ENCODE measurements around the gene PODXL2.

Gene PODXL2

DNA sequence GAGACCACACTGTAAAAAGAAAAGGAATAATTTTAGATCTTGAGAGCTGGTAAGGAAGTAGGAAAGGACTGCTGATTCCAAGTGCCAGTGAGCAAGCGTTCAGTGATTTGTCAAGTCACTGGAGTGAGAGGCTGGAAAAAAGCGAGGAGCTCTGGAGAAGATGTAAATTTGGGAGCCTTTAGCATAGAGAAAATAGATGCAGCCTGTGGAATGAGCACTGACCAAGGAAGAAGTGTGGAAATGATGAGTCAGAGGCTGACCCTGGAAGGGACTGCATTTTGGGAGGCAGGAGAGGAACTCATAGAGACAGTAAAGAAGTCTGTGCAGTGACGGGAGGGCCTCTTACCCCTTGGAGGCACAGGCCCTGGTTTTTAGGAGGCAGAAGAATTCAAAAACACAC, 26.7 kb downstream of the PODXL2 start:
- no peaks in the 10 kb centered on the region for H3K36me3 ChIP-seq
- H3K9me3 ChIP-seq: no peaks in the 10 kb centered on the region
- peak overlapping the region; percentile 57 to 72 for H3K27ac ChIP-seq
- no peaks in the 10 kb centered on the region for H3K27me3 ChIP-seq
- TF ChIP-seq, protein P1, sequence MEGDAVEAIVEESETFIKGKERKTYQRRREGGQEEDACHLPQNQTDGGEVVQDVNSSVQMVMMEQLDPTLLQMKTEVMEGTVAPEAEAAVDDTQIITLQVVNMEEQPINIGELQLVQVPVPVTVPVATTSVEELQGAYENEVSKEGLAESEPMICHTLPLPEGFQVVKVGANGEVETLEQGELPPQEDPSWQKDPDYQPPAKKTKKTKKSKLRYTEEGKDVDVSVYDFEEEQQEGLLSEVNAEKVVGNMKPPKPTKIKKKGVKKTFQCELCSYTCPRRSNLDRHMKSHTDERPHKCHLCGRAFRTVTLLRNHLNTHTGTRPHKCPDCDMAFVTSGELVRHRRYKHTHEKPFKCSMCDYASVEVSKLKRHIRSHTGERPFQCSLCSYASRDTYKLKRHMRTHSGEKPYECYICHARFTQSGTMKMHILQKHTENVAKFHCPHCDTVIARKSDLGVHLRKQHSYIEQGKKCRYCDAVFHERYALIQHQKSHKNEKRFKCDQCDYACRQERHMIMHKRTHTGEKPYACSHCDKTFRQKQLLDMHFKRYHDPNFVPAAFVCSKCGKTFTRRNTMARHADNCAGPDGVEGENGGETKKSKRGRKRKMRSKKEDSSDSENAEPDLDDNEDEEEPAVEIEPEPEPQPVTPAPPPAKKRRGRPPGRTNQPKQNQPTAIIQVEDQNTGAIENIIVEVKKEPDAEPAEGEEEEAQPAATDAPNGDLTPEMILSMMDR (IDR thresholded peaks at IDR 0.05): no peak
- intact Hi-C loops (cut with DNase I; ENCODE audit: low total_unique reads): loop anchor here (10.0 kb wide), 2 partner anchors 319 to 419 kb away; no protein-coding TSS in a partner anchor
- DNase-seq: peak in 1 of 2 donors; percentile 29
- H3K4me1 ChIP-seq: peaks cover 0 to 43% (median 7%) of the 10 kb centered on the region in 4 donors
- no peak overlapping the region for H3K4me3 ChIP-seq

DNA sequence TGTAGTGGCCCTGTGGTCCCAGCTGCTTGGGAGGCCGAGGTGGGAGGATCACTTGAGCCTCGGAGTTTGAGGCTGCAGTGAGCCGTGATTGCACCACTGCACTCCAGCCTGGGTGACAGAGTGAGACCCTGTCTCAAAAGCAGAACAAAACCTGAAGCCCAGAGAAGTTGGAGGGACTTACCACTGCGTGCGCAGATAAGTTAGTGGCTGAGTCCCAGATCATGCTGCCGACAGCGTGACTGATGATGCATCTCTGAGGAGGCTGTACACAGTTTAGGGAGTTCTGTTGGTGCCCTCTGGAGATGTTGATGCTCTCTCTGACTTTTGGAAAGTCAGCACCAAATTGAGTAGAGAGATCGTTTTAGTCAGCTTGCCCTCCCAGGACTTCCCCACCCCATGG, 27.9 kb downstream of the PODXL2 start:
- no peak overlapping the region for H3K27ac ChIP-seq
- H3K4me1 ChIP-seq: peaks cover 0 to 52% (median 9%) of the 10 kb centered on the region in 4 donors
- H3K27me3 ChIP-seq: no peaks in the 10 kb centered on the region
- peak in 1 of 2 donors; percentile 48 for DNase-seq
- intact Hi-C loops (cut with DNase I; ENCODE audit: low total_unique reads): loop anchor here (10.0 kb wide), 2 partner anchors 318 to 418 kb away; no protein-coding TSS in a partner anchor
- TF ChIP-seq, protein P1 (IDR thresholded peaks at IDR 0.05): no peak
- H3K4me3 ChIP-seq: no peak overlapping the region
- H3K36me3 ChIP-seq: no peaks in the 10 kb centered on the region
- H3K9me3 ChIP-seq: no peaks in the 10 kb centered on the region

DNA sequence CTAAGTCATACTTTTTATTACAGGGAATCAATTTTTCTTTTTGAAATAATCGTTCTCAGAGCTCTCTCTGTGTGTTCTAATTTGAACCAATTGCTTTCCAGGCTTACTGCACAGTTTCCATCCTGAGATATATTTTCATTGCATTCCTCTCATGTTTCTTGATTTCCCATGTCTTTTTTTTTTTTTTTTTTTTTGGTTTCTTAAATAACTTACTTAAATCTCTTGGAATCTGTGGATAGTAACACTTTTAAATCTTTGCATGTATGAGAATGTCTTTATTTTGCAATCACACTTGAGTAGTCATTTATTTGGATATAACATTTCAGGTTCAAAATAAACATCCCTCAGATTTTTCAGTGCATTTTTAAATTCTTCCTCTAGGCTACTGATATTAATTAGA, 29.2 kb downstream of the PODXL2 start:
- Histone ChIP-seq H3K27ac (peak overlapping the region in 1 of 2 donors; percentile 26), H3K4me3 (no peak overlapping the region), H3K9me3 (no peaks in the 10 kb centered on the region), H3K4me1 (peaks cover 0 to 58% (median 11%) of the 10 kb centered on the region in 4 donors), H3K36me3 (no peaks in the 10 kb centered on the region), H3K27me3 (no peaks in the 10 kb centered on the region)
- TF ChIP-seq, protein P1 (IDR thresholded peaks at IDR 0.05): no peak
- intact Hi-C loops (cut with DNase I; ENCODE audit: low total_unique reads): loop anchor here (10.0 kb wide), 2 partner anchors 317 to 417 kb away; no protein-coding TSS in a partner anchor
- no peak for DNase-seq

DNA sequence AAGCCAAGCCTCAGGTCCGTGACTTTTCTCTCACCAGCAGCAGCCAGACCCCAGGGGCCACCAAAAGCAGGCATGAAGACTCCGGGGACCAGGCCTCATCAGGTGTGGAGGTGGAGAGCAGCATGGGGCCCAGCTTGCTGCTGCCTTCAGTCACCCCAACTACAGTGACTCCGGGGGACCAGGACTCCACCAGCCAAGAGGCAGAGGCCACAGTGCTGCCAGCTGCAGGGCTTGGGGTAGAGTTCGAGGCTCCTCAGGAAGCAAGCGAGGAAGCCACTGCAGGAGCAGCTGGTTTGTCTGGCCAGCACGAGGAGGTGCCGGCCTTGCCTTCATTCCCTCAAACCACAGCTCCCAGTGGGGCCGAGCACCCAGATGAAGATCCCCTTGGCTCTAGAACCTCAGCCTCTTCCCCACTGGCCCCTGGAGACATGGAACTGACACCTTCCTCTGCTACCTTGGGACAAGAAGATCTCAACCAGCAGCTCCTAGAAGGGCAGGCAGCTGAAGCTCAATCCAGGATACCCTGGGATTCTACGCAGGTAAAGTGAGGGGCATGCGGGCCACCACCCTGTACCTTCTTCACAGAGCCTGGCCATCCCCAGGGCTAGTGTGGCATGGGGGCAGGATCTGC, 31.8 kb downstream of the PODXL2 start:
- Histone ChIP-seq H3K4me1 (peaks cover 0 to 44% (median 4%) of the 10 kb centered on the region in 4 donors), H3K36me3 (no peaks in the 10 kb centered on the region), H3K27ac (peak overlapping the region in 1 of 2 donors; percentile 59), H3K27me3 (no peaks in the 10 kb centered on the region), H3K4me3 (no peak overlapping the region), H3K9me3 (no peaks in the 10 kb centered on the region)
- TF ChIP-seq, protein P1 (IDR thresholded peaks at IDR 0.05): no peak
- intact Hi-C loops (cut with DNase I; ENCODE audit: low total_unique reads): no loop called here
- DNase-seq: peak in 1 of 2 donors; percentile 57

DNA sequence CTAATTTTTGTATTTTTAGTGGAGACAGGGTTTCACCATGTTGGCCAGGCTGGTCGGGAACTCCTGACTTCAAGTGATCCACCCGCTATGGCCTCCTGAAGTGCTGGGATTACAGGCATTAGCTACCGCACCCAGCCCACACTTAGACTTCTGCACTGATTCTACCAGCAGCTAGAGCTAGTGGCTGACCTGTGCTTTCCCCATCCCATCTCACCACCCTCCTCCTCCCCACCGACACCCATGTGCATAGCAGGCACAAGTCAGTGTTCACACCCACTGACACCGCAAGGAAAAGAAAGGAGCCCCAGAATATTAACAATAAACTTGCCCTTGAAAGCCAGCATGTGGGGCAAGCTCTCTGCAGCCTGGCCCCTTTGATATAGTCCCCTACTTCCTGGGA, 32.6 kb downstream of the PODXL2 start:
- intact Hi-C loops (cut with DNase I; ENCODE audit: low total_unique reads): no loop called here
- Histone ChIP-seq H3K4me1 (peaks cover 0 to 41% (median 4%) of the 10 kb centered on the region in 4 donors), H3K4me3 (no peak overlapping the region), H3K27me3 (no peaks in the 10 kb centered on the region), H3K36me3 (no peaks in the 10 kb centered on the region), H3K27ac (peak overlapping the region; percentile 36 to 59), H3K9me3 (no peaks in the 10 kb centered on the region)
- TF ChIP-seq, protein P1 (IDR thresholded peaks at IDR 0.05): no peak
- DNase-seq: peak in 1 of 2 donors; percentile 34
